ENCODE results near the gene ZNF778.
A peak's percentile ranks its signal among the peaks of the same experiment; 100 is the strongest.
"Not testable (repeated sequence)": the region's sequence is repeated elsewhere in the genome, so short reads cannot be mapped to it uniquely, and the experiment has no call there.

ZNF778 gene

DNA sequence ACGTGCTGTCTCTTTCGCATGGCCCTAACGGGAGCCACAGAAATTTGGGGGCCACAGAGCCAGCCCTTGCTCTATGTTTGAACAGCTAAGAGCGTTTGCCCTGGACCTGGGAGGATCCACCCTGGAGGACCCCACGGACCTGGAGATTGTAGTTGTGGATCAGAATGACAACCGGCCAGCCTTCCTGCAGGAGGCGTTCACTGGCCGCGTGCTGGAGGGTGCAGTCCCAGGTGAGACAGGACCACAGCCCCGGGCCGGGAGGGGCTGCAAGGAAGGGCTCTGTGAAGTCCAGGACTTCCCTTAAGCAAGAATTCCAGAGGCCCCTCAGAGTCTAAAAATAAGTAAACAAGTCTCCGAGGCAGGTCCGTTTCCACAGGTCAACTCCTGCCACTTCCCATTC is 34.0 kb upstream of the ZNF778 start:
- DNase-seq (ENCODE audit: low spot score), result no peak

DNA sequence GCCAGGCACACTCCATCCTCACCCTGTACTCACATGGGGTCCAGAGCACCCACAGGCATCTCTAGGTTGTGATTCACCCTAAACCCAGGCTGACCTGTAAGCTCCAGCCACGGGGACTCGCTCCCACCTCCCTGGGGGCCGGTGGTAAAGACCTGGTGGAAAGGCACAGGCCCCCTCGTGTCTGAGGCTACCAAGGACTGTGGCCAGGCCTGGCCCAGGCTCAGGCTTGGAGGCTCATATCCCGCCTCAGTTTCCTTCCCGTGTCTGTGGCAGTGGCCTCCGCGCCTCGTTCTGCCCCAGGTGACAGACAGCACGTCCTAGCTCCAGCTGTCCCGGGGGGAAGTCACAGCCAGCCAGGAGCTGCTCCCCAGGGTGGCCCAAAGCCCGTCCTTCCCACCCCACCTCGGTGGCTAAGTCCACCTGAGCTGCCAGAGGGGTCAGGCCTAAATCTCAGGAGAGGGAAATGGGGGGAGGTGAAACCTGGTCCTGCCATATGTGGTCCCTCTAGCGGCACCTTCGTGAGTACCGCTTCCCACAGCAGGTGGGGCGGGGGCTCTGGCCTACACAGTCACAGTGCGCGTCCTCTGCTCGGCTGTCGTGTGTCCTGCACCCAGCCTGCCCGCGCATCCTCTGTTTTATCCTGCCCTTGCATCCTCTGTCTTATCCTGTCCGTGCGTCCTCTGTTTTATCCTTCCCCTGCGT is 33.4 kb upstream of the ZNF778 start:
- DNase-seq (ENCODE audit: low spot score), result no peak

DNA sequence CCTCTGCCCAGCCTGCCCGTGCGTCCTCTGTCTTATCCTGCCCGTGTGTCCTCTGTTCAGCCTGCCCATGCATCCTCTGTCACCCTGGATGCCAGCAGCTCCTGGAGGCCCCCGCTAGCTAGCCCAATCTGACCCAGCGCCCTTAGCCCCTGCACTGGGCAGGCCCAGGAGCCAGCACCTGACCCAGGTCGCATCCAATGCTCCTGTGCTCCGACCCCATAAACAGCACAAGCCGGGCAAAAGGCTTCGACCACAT is 32.9 kb upstream of the ZNF778 start:
- no peak for DNase-seq (ENCODE audit: low spot score)

GRCh38 chr16:89184933-89185794 is 32.3 kb upstream of the ZNF778 start:
- DNase-seq (ENCODE audit: low spot score), result no peak

DNA sequence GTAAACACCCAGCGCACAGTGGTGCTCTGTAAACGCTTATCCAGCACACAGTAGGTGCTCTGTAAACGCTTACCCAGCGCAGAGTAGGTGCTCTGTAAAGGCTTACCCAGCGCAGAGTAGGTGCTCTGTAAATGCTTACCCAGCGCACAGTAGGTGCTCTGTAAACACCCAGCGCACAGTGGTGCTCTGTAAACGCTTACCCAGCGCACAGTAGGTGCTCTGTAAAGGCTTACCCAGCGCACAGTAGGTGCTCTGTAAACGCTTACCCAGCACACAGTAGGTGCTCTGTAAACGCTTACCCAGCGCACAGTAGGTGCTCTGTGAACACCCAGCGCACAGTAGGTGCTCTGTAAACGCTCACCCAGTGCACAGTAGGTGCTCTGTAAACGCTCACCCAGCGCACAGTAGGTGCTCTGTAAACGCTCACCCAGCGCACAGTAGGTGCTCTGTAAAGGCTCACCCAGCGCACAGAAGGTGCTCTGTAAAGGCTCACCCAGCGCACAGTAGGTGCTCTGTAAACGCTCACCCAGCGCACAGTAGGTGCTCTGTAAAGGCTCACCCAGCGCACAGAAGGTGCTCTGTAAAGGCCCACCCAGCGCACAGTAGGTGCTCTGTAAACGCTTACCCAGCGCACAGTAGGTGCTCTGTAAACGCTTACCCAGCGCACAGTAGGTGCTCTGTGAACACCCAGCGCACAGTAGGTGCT is 31.5 kb upstream of the ZNF778 start:
- DNase-seq (ENCODE audit: low spot score), result not testable (repeated sequence)

GRCh38 chr16:89186593-89187031 is 30.9 kb upstream of the ZNF778 start:
- not testable (repeated sequence) for DNase-seq (ENCODE audit: low spot score)

DNA sequence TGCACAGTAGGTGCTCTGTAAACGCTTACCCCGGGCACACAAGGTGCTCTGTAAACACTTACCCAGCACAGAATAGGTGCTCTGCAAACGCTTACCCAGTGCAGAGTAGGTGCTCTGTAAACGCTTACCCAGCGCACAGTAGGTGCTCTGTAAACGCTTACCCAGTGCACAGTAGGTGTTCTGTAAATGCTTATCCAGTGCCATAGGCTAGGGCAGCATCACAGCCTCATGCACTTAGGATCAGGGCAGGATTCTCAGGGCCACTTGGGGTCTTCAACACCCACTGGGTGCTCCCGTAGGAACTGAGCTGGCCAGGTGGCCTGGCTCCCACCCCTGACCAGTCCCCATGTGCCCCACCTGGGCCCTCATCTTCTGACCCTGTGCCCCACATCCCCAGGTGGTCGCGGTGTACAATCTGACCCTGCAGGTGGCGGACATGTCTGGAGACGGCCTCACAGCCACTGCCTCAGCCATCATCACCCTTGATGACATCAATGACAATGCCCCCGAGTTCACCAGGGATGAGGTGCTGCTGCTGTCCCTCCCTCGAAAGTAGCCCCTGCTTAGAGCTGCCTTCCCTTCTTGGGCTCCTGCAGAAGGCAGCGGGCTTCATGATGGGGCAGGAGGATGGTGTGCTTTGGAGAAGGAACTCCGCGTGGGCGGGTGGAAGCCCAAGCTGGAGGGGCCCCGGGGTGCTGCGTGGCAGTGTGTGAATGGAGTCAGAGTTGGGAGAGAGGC is 30.3 kb upstream of the ZNF778 start:
- peak; percentile 72 for DNase-seq (ENCODE audit: low spot score)

- DNase-seq (ENCODE audit: low spot score), result no peak
Observed at GRCh38 chr16:89187770-89188392, 29.6 kb upstream of the ZNF778 start.

DNA sequence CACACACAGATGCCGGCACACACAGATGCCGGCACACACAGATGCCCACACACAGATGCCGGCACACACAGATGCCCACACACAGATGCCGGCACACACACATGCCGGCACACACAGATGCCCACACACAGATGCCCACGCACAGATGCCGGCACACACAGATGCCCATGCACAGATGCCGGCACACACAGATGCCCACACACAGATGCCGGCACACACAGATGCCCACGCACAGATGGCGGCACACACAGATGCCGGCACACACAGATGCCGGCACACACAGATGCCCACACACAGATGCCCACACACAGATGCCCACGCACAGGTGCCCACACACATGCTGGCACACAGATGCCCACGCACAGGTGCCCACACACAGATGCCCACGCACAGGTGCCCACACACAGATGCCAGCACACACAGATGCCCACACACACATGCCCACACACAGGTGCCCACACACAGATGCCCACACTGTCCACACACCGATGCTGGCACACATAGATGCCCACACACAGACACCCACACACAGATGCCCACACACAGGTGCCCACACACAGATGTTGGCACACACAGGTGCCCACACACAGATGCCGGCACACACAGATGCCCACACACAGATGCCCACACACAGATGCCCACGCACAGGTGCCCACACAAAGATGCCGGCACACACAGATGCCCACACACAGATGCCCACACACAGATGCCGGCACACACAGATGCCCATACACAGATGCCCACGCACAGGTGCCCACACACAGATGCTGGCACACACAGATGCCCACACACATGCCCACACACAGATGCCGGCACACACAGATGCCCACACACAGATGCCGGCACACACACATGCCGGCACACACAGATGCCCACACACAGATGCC is 28.8 kb upstream of the ZNF778 start:
- not testable (repeated sequence) for DNase-seq (ENCODE audit: low spot score)

- no peak for DNase-seq (ENCODE audit: low spot score)
Observed at GRCh38 chr16:89189358-89190025, 28.0 kb upstream of the ZNF778 start.

- no peak for DNase-seq (ENCODE audit: low spot score)
Observed at GRCh38 chr16:89190150-89190958, 27.1 kb upstream of the ZNF778 start.

DNA sequence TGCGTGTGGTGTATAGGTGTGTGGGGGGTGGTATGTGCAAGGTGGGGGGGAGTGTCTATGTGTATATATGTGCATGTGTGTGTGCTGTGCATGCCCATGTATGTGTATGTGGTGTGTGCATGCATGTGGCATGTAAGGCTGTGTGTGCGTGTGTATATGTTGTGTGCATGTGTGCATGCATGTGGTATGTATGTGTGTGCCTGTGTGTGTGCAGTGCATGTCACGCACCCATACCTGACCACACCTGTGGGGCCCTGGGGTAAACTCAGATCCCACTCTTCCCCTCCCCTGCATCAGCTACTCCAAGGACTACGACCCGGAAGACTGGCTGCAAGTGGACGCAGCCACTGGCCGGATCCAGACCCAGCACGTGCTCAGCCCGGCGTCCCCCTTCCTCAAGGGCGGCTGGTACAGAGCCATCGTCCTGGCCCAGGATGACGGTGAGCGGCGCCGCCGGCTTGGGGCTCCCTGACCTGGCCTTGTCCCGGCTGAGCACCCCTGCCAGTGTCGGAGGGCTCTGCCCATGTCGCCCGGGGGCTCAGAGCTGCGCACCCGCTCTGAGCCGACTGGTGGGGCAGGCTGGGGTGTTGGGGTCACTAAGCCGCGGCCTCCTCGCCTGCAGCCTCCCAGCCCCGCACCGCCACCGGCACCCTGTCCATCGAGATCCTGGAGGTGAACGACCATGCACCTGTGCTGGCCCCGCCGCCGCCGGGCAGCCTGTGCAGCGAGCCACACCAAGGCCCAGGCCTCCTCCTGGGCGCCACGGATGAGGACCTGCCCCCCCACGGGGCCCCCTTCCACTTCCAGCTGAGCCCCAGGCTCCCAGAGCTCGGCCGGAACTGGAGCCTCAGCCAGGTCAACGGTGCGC is 26.2 kb upstream of the ZNF778 start:
- no peak for DNase-seq (ENCODE audit: low spot score)

- no peak for DNase-seq (ENCODE audit: low spot score)
Observed at GRCh38 chr16:89191901-89192185, 25.7 kb upstream of the ZNF778 start.

DNA sequence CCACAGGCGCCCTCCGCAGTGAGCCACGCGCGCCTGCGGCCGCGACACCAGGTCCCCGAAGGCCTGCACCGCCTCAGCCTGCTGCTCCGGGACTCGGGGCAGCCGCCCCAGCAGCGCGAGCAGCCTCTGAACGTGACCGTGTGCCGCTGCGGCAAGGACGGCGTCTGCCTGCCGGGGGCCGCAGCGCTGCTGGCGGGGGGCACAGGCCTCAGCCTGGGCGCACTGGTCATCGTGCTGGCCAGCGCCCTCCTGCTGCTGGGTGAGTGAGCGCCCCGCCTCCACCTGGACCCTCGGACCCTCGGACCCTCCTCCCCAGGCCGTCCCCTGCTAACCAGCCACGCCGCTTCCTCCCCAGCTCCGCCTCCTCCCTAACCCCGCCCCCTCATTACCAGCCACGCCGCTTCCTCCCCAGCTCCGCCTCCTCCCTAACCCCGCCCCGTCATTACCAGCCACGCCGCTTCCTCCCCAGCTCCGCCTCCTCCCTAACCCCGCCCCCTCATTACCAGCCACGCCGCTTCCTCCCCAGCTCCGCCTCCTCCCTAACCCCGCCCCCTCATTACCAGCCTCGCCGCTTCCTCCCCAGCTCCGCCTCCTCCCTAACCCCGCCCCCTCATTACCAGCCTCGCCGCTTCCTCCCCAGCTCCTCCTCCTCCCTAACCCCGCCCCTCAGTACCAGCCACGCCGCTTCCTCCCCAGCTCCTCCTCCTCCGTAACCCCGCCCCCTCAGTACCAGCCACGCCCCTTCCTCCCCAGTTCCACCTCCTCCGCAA is 25.1 kb upstream of the ZNF778 start:
- DNase-seq (ENCODE audit: low spot score), result peak; percentile 94

- peak; percentile 83 for DNase-seq (ENCODE audit: low spot score)
Observed at GRCh38 chr16:89192956-89193575, 24.4 kb upstream of the ZNF778 start.

- no peak for DNase-seq (ENCODE audit: low spot score)
Observed at GRCh38 chr16:89193576-89194293, 23.8 kb upstream of the ZNF778 start.

All from NAMALWA (cell line).